WTC11 (cell line): ENCODE results near the gene PHRF1. TPM values are rescaled to one million over a fixed set of nuclear protein-coding genes. Genes with fewer than 3 reads are reported as not detected.
"Not testable (repeated sequence)": the region's sequence is repeated elsewhere in the genome, so short reads cannot be mapped to it uniquely, and the experiment has no call there.

Source experiments
- ATAC-seq: fragments of 200-7000 bp; cut with Tn5 transposase; 2 replicates; pipeline ENCODE4 v1.10.0; 2021; ENCODE audit warnings: mild to moderate bottlenecking, moderate library complexity
- CTCF ChIA-PET: fragments of 300-600 bp; sonication (Branson Sonifier 250); formaldehyde crosslinking; loops from one replicate; lab custom pipeline; 2021; ENCODE audit warnings: antibody characterized with exemption; lab: Charles Lee
- POLR2A ChIA-PET: fragments of 350-600 bp; sonication (Branson Sonifier 250); formaldehyde crosslinking; loops from one replicate; lab custom pipeline; 2021; ENCODE audit warnings: antibody characterized with exemption; lab: Charles Lee
- DNase-seq: peaks from one replicate; pipeline ENCODE4 v3.0.0; 2021; ENCODE audit warnings: low spot score
- H3K27ac Mint-ChIP-seq: 2 replicates; pipeline ENCODE4 v1.8.0; 2021; ENCODE audit warnings: mixed read lengths
- H3K27me3 Mint-ChIP-seq: 2 replicates; pipeline ENCODE4 v1.8.0; 2021; ENCODE audit warnings: low read depth, mild to moderate bottlenecking, moderate library complexity, mixed read lengths
- H3K36me3 Mint-ChIP-seq: 2 replicates; pipeline ENCODE4 v1.8.0; 2021; ENCODE audit warnings: mixed read lengths
- H3K4me1 Mint-ChIP-seq: 2 replicates; pipeline ENCODE4 v1.8.0; 2022; ENCODE audit warnings: mixed read lengths
- H3K4me3 Mint-ChIP-seq: 2 replicates; pipeline ENCODE4 v1.8.0; 2021; ENCODE audit warnings: mild to moderate bottlenecking, moderate library complexity, mixed read lengths
- H3K9me3 Mint-ChIP-seq: 2 replicates; pipeline ENCODE4 v1.8.0; 2021; ENCODE audit warnings: mixed read lengths
- ERG ChIP-seq: fragments of 250-450 bp; sonication (Bioruptor Pico); IDR thresholded peaks from 2 replicates; pipeline ENCODE4 v1.8.0; 2021; ENCODE audit warnings: mild to moderate bottlenecking
- IRF2 ChIP-seq: sonication (generic); formaldehyde crosslinking; IDR thresholded peaks from 2 replicates; pipeline ENCODE4 v1.8.0; 2022; ENCODE audit warnings: low read depth, missing genetic modification reagents, borderline replicate concordance
- JAZF1 ChIP-seq: fragments of 250-450 bp; sonication (Bioruptor Pico); IDR thresholded peaks from 2 replicates; pipeline ENCODE4 v1.9.0; 2021; ENCODE audit warnings: moderate library complexity, mild to moderate bottlenecking, inconsistent platforms
- JUN ChIP-seq: sonication (generic); formaldehyde crosslinking; IDR thresholded peaks from 2 replicates; pipeline ENCODE4 v1.8.0; 2023; ENCODE audit warnings: mild to moderate bottlenecking, missing genetic modification reagents
- KAT7 ChIP-seq: sonication (generic); formaldehyde crosslinking; IDR thresholded peaks from 2 replicates; pipeline ENCODE4 v1.8.1; 2023; ENCODE audit warnings: missing genetic modification reagents, mild to moderate bottlenecking, borderline replicate concordance
- MXD4 ChIP-seq: fragments of 250-450 bp; sonication (Bioruptor Pico); IDR thresholded peaks from 2 replicates; pipeline ENCODE4 v1.8.0; 2021; ENCODE audit warnings: mild to moderate bottlenecking, moderate library complexity, borderline replicate concordance
- OVOL2 ChIP-seq: fragments of 250-450 bp; sonication (Bioruptor Pico); IDR thresholded peaks from 2 replicates; pipeline ENCODE4 v1.9.0; 2021; ENCODE audit warnings: mild to moderate bottlenecking, borderline replicate concordance
- PRRX2 ChIP-seq: fragments of 250-450 bp; sonication (Bioruptor Pico); IDR thresholded peaks from 2 replicates; pipeline ENCODE4 v1.8.0; 2021; ENCODE audit warnings: mild to moderate bottlenecking
- TP53 ChIP-seq: sonication (generic); formaldehyde crosslinking; IDR thresholded peaks from 2 replicates; pipeline ENCODE4 v1.8.1; 2023; ENCODE audit warnings: mild to moderate bottlenecking, missing genetic modification reagents
- ZNF121 ChIP-seq: sonication (generic); formaldehyde crosslinking; IDR thresholded peaks from 2 replicates; pipeline ENCODE4 v1.8.0; 2023; ENCODE audit warnings: missing genetic modification reagents
- ZNF281 ChIP-seq: sonication (generic); formaldehyde crosslinking; IDR thresholded peaks from 2 replicates; pipeline ENCODE4 v1.8.0; 2023; ENCODE audit warnings: mild to moderate bottlenecking, missing genetic modification reagents
- ZNF317 ChIP-seq: sonication (generic); formaldehyde crosslinking; IDR thresholded peaks from 2 replicates; pipeline ENCODE4 v1.8.1; 2023; ENCODE audit warnings: low read depth, mild to moderate bottlenecking, moderate library complexity, missing genetic modification reagents, borderline replicate concordance
- ZNF416 ChIP-seq: fragments of 250-450 bp; sonication (Bioruptor Pico); IDR thresholded peaks from 2 replicates; pipeline ENCODE4 v1.9.0; 2021; ENCODE audit warnings: mild to moderate bottlenecking, inconsistent platforms
- ZNF532 ChIP-seq: fragments of 250-450 bp; sonication (Bioruptor Pico); IDR thresholded peaks from 2 replicates; pipeline ENCODE4 v1.9.0; 2021; ENCODE audit warnings: mild to moderate bottlenecking, borderline replicate concordance
- ZSCAN18 ChIP-seq: fragments of 250-450 bp; sonication (Bioruptor Pico); IDR thresholded peaks from 2 replicates; pipeline ENCODE4 v2.1.2; 2022; ENCODE audit warnings: mild to moderate bottlenecking, moderate library complexity
- total RNA-seq: library from RNA; stranded (reverse); gene quantifications from 3 replicates; pipeline ENCODE4 v1.2.3, GENCODE V29; 2021

PHRF1 gene
- total RNA-seq, 1 experiment from 2014 or later = 46.9 TPM

- H3K9me3 Mint-ChIP-seq = no peaks in the 10 kb centered on the region
- DNase-seq (no peak), ATAC-seq (no peak)
- no peak for TF ChIP-seq JUN (CRISPR knock-in tag)
- ChIA-PET POLR2A (interaction anchor here (0.5 kb wide), 1 partner anchor 138 kb away, joined by 3 read pairs; no protein-coding TSS in a partner anchor), CTCF (interaction anchor here (1.8 kb wide), 1 partner anchor 91 kb away, joined by 5 read pairs; no protein-coding TSS in a partner anchor)
- peak overlapping the region; percentile 70; the same call in 1 of the 2 replicates for H3K27ac Mint-ChIP-seq
- H3K4me3 Mint-ChIP-seq = no peak overlapping the region
- H3K27me3 Mint-ChIP-seq = peaks cover under 1% of the 10 kb centered on the region; the same call in 1 of the 2 replicates
- 0 out of 2 replicates have a peak, but pooled peaks cover 2% of the 10 kb centered on the region for H3K4me1 Mint-ChIP-seq
- H3K36me3 Mint-ChIP-seq = peaks cover 12% of the 10 kb centered on the region
Observed at GRCh38 chr11:645536-645935, 69.3 kb downstream of the PHRF1 start.

- Mint-ChIP-seq H3K4me1 (0 out of 2 replicates have a peak, but pooled peaks cover 2% of the 10 kb centered on the region), H3K9me3 (no peaks in the 10 kb centered on the region), H3K27ac (no peak overlapping the region), H3K4me3 (no peak overlapping the region), H3K27me3 (no peaks in the 10 kb centered on the region), H3K36me3 (peaks cover 12% of the 10 kb centered on the region)
- ChIA-PET CTCF (interaction anchor here (1.8 kb wide), 1 partner anchor 92 kb away, joined by 5 read pairs; no protein-coding TSS in a partner anchor), POLR2A (interaction anchor here (0.7 kb wide), 1 partner anchor 140 kb away, joined by 4 read pairs; no protein-coding TSS in a partner anchor)
- no peak for DNase-seq
- no peak for ATAC-seq
- no peak for TF ChIP-seq ZNF532
- no peak for TF ChIP-seq TP53 (CRISPR knock-in tag)
- no peak for TF ChIP-seq ZNF416 (CRISPR knock-in tag)
- no peak for TF ChIP-seq OVOL2
- TF ChIP-seq ERG = no peak
- TF ChIP-seq KAT7 (CRISPR knock-in tag) = no peak
- no peak for TF ChIP-seq MXD4 (CRISPR knock-in tag)
- TF ChIP-seq PRRX2 (CRISPR knock-in tag) = no peak
- no peak for TF ChIP-seq ZNF281 (CRISPR knock-in tag)
- TF ChIP-seq ZNF121 (CRISPR knock-in tag) = no peak
- no peak for TF ChIP-seq IRF2 (CRISPR knock-in tag)
- TF ChIP-seq ZSCAN18 (CRISPR knock-in tag) = no peak
- no peak for TF ChIP-seq ZNF317 (CRISPR knock-in tag)
- TF ChIP-seq JAZF1 = no peak
- TF ChIP-seq, all 79 proteins: peak for 0
Observed at GRCh38 chr11:646214-646613, 69.9 kb downstream of the PHRF1 start.

GRCh38 chr11:647672-648158 is 71.4 kb downstream of the PHRF1 start:
- H3K27me3 Mint-ChIP-seq, CTCF ChIA-PET, H3K4me1 Mint-ChIP-seq, DNase-seq, H3K4me3 Mint-ChIP-seq, H3K9me3 Mint-ChIP-seq, POLR2A ChIA-PET, ATAC-seq: not testable (repeated sequence)
- Mint-ChIP-seq H3K36me3 (peaks cover 26% of the 10 kb centered on the region), H3K27ac (peak overlapping the region; percentile 80; the same call in 1 of the 2 replicates)
